HG03025 (cell line): ENCODE data around the gene SIGLEC10.
A peak's percentile ranks its signal among the peaks of the same experiment; 100 is the strongest.
"Not testable (repeated sequence)": the region's sequence is repeated elsewhere in the genome, so short reads cannot be mapped to it uniquely, and the experiment has no call there.

Source experiments
- ATAC-seq: cut with Tn5 transposase; IDR thresholded peaks from one replicate; pipeline ENCODE4 v1.9.1; 2021; ENCODE audit warnings: mild to moderate bottlenecking, moderate library complexity; ENCODE audit not compliant: unreplicated experiment, low FRiP score

SIGLEC10 gene, protein sequence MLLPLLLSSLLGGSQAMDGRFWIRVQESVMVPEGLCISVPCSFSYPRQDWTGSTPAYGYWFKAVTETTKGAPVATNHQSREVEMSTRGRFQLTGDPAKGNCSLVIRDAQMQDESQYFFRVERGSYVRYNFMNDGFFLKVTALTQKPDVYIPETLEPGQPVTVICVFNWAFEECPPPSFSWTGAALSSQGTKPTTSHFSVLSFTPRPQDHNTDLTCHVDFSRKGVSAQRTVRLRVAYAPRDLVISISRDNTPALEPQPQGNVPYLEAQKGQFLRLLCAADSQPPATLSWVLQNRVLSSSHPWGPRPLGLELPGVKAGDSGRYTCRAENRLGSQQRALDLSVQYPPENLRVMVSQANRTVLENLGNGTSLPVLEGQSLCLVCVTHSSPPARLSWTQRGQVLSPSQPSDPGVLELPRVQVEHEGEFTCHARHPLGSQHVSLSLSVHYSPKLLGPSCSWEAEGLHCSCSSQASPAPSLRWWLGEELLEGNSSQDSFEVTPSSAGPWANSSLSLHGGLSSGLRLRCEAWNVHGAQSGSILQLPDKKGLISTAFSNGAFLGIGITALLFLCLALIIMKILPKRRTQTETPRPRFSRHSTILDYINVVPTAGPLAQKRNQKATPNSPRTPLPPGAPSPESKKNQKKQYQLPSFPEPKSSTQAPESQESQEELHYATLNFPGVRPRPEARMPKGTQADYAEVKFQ

DNA sequence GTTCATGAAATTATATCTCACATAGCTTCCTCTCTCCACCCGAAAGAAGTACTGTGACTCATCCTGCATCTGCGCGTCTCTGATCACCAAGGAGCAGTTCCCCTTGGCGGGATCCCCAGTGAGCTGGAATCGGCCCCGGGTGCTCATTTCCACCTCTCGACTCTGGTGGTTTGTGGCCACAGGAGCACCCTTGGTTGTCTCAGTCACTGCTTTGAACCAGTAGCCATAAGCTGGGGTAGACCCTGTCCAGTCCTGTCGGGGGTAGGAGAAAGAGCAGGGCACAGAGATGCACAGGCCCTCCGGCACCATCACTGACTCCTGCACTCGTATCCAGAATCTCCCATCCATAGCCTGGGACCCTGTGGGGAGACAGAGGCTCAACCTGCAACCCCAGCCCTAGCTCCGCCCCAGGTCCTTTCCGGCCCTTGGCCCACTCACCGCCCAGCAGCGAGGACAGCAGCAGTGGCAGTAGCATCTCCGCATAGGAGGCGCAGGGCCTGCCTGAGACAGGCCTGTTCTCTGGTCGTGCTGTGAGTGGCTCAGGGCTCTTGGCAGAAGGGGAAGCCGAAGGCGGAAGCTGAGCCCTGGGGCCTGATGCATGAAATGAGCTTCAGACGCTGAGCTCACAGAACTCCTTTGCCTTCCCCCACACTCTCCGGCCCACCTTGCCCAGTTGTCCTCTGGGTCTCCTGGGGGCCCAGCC is at the start of gene SIGLEC10:
Gene SIGLEC10, minus strand, starts transcription at position 536 of the 703 bp plus-strand sequence. Its CDS starts 61 bp downstream, at position 475.
- no peak for ATAC-seq

DNA sequence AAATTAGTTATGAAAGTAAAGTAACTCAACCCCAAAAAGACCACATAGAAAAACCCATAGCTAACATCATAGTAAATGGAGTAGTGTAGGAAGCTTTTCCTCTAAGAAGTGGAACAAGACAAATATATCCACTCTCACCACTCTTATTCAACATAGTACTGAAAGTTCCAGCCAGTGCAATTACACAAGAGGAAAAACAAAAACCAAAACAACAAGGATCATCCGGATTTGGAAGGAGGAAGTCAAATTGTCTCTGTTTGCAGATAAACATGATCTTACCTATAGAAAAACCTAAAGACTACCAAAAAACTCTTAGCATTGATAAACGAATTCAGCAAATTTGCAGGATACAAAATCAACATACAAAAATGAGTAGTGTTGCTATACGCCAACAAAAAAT is 49.3 kb upstream of the SIGLEC10 start:
- no peak for ATAC-seq

DNA sequence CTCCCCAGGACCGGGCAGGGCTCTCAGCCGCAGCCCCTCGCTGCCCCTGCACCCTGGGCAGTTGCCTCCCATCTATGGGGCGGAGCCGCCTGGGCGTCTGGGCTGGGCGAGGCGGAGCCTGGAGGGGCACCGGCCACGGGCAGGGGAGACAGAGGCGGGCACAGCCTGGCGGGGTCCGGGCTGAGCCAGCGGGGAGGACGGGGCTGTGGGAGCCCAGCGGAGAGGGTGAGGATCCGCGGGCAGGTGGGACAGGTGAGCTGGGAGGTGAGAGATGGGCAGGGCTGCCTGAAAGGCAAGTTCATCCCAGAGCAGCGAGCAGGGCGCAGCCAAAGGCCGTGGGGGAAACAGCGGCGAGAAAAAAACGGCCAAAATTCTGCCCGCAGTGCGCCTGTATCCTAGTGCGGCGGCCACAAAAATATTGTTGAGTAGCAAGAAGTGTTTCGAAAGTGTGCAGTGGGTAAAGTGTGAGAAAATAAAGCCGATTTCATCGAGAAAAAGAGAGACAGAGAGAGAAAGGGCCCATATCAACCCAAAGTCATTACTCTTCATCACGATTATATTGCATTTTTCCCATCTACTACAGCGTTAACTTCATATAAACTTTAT is 46.6 kb upstream of the SIGLEC10 start:
- ATAC-seq = not testable (repeated sequence)

DNA sequence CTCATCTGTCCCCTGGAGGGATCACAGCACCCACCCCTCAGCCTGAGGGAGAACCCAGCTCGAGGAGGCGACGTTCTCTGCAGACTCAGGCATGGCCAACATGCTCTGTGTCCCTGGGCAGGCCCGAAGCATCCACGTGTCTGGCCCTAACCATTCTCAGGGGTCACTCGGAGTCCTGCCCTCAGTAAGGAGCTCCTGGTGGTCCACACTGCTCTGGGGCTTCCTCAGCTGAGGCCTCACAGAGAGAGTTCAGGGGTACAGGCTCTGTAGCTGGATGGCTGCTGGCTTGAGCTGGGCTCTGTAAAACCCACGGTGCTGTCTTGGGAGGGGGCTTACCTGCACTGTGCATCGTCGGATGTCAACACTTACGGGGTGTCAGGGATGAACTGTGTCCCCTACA is 45.2 kb upstream of the SIGLEC10 start:
- ATAC-seq = no peak

DNA sequence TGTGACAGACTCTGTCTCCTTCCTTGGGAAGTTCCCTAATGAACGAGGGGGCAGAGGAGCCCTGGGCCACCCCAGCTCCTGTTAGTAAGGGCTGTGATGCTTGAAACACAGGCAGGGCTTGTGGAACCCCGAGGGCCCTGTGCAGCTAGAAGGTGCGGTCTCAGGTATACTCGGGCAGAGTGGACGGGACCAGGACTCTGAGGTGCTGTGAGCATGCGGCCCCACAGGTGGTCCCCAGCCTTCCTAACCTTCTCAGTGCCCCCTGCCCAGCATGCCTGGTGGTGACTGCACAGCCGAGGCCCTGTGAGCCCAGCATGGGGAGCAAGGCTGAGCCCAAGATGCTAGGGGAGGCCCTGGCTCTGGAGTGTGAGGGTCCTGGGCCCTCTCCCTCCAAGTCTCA is 44.8 kb upstream of the SIGLEC10 start:
- no peak for ATAC-seq

DNA sequence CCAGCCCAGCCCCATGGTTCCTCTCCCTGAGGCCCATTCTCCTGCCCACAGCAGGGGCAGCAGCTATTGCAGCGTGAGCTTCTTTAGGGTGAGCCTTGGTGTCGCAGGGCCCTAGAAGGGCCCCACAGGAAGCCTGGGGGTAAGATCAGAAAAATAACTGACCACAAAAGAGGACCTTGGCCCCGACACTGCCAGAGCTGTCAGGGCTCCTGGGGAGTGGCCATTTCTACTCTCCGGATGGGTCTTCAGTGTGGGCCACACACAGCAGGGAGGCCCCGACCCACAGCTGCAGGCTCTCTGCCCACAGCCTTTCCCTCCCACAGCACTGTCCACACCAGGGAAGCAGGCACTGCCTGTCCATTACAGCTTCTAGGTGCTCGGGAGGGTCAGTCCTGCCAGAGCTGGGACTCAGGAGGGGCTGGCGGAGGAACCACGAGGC is 44.3 kb upstream of the SIGLEC10 start:
- ATAC-seq = no peak

DNA sequence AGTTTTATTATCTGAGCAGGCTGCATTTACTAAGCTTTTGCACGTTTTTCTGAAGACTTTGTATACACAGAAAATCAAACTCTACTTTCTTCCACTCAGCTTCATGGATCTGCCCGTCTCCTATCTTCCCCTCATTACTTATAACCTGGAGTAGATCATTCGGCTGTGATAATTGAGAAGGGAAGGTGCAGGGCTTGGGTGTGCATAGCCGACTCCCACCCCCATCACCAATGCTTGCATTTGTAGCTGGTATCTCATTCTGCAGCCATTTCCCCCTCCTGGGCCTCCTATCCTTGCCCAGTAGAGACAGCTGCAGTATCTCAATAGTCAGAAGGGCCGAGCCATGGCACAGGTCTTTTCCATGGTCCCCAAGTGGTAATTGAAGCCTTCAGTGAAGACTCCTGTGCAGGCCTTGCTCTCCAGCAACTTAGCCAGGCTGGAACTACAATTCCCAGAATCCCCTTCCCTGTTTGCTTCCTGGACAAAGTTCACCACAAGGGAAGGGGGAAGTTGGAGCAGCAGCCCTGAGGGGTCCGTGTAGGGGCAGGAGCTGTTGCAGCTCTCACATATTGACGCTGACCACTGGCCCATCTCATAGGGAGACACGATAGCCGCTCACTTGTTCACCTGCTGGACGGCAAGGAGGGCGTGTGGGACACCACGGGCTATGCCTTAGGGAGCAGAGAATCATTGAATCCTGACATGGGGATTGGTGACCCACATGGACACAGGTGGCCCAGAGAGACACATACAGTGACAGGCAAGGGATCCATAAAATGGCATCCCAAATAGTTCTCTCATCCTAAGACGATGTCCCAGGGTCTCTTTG is 42.9 kb upstream of the SIGLEC10 start:
- ATAC-seq = no peak

DNA sequence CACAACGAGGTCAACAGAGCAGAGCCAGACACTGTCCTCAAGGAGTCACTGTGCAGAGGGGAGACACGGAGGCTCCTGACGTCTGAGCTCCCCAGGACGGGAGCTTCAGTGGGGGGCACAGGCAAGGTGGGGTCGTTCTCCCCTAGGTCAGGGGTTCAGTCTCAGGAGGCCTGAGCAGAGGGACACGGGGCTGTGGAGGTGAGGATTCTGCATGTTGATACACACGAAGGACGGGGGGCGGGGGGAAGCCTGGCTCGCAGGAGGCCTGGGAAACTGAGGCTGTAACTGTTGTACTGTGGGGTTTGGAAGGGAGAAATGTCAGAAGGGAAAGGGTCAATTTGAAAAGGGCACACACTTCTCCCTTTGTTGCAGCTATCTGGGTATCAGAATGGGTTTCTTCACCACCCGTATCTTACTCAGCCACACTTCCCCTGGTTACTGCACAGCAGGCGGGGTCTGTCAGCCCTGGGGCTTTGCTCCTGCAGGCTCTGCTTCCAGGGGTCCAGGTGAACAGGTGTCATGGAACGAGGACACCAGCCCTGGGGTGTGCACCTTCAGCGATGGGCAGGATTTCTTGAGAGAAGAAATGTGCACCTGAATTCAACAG is 41.6 kb upstream of the SIGLEC10 start:
- no peak for ATAC-seq

DNA sequence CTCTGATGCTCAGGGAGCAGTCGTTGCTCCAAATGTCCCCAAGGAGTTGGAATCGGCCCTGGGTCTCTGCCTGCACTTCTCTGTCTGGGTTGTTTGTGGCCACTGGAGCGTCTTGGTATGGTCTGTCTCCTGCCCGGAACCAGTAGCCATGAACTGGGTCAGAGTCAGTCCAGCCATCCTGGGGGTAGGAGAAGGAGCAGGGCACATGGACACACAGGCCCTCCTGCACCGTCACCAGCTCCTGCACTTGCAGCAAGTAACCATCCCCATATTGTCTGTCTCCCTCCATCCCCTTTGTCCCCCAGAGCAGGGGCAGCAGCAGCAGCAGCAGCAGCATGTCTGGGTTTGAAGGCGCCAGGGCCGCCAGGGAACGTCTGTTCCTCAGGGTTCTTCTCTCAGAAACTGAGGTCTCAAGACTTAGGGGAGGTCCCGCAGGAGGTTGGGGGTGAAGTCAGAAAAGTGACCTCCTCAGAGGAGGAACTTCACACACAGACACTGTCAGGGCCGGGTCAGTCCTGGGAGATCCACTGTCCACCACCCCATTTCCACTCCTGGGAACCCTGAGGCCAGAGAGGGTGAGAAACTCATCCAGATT is 40.7 kb upstream of the SIGLEC10 start, which contains the start of gene SIGLEC8:
Gene SIGLEC8, minus strand, starts transcription at position 404 of the 595 bp plus-strand sequence. Its CDS starts 67 bp downstream, at position 337.
- ATAC-seq = no peak

DNA sequence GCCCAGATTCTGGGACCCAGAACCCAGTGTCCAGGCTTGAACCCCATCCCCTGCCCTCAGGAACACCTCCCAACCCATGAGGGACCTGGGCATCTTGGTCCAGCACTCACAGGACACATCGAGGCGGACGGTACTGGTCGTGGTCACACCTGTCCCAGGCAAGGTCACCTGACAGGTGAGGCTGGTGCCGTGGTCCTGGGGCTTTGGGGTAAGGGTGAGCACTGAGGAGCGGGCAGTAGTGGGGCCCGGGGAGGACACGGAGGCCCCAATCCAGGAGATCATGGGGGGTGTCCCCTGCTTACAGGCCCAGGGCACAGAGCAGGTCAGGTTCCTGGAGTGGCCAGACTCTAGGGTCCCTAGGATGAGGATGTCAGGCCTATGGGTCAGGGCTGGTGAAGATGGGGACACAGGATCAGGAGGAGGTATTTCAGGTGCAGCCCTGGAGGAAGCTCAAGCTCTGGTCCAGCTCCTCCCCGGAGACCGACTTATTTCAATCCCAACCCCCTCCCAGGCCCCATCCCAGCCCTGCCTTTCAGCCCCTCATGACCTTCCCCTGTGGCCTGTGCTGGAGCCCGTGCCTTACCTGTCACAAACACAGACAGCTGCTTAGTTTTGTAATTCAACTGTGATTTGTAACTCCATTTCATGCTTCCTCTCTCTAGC is 40.0 kb upstream of the SIGLEC10 start:
- ATAC-seq = no peak

DNA sequence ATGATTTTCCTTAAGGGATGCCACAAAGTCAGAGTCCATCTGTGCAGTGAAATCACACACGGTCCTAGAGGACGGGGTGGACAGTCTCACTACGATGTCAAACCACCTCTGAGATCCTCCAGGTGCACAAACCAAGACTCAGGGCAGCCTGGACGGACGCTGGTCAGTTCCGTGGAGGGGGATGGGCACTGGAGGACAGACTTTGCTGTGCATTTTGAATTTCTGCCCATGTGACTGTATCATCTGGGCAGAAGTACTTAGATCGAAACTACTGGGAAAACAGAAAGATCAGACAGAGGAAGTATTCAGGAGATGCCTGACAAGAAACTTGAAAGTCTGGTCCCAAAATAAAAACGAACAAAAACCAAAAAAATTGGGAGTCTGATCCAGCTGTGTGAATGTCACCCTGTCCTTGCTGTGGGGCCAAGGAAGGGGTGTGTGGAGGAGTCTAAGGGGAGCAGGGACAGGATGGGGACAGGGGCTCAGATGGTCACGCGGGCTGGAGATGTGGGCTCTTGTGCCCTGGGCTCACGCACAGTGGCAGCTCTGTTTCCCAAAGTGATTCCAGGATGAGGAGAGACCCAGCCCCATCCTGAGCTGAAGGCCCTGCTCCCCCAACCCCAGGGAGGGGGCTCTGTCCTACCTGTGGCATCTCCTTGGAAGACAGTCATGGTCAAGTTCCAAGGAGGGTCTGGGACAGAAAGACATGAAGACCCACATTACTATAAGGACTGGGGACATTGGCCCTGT is 39.3 kb upstream of the SIGLEC10 start:
- ATAC-seq = no peak

DNA sequence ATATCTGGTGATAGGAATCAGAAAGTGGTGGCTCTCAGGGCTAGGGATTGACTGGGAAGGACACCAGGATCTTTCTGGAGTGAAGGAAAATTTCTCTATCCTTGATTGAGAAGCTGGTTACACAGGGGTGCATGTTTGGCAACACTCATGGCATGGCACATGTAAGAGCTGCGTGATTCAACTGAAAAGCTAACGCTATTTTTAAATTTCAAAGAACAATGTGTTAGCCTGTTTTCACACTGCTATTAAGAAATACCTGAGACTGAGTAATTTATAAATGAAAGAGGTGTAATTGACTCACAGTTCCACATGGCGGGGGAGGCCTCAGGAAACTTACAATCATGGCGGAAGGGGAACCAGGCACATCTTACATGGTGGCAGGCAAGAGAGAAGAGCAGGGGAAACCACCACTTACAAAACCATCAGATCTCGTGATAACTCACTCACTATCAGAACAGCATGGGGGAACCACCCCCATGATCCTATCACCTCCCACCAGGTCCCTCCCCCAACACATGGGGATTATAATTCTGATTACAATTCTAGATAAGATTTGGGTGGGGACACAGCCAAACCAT is 33.4 kb upstream of the SIGLEC10 start:
- ATAC-seq = no peak

DNA sequence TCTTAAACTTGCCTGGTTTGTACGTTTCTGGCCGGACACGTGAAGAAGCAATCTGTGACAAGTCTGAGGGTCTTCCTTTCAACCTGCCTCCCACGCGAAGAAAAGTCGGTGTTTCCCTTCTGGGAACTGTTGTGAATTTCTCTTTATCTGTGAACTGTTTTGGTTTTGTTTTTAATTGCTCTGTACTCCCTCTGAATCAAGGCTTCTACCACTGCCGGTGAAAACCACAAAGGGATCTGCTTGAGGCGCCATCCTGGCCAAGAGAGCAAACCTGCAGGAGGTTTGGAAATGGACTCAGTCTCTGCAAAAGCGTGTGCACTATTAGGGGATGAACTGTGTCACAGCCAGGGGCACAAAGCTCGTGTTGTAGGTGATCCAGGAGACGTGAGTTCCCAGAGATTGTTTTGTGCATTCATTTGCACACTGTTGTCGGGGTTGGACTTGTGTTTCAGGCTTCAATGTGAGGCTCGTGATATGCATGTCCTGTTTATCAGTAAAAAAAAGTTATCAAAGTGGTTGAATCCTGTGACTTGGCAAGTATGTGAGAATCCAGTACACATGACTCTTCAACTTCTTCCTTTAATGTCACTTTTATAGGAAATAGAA is 31.1 kb upstream of the SIGLEC10 start:
- no peak for ATAC-seq

DNA sequence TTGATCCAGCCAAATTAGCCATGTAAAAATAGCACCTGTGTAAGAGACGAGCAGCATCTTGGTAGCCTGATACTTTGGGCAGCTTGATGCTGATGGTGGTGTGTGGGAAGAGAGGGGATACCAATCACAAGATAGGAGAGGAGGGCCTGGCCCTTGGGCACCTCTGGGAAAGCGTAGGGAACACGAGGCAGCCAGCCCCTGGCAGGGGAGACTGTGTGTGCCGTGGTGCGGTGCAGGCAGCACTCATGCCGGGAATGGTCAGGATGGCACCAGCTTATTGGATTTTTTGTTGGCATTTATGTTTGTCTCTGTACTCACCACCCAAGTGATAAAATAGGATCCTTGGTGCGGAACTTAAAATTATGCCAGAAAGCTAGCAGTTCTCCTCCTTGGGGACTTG is 30.6 kb upstream of the SIGLEC10 start:
- no peak for ATAC-seq

DNA sequence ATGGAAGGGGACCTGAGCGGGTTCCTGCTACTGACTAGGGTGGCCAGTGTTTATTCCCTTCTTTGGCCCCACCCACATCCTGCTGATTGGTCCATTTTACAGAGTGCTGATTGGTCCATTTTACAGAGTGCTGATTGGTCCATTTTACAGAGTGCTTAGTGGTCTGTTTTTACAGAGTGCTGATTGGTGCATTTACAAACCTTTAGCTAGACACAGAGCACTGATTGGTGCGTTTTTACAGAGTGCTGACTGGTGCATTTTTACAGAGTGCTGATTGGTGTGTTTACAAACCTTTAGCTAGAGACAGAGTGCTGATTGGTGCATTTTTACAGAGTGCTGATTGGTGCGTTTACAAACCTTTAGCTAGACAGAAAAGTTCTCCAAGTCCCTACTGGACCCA is 30.1 kb upstream of the SIGLEC10 start:
- ATAC-seq = not testable (repeated sequence)

DNA sequence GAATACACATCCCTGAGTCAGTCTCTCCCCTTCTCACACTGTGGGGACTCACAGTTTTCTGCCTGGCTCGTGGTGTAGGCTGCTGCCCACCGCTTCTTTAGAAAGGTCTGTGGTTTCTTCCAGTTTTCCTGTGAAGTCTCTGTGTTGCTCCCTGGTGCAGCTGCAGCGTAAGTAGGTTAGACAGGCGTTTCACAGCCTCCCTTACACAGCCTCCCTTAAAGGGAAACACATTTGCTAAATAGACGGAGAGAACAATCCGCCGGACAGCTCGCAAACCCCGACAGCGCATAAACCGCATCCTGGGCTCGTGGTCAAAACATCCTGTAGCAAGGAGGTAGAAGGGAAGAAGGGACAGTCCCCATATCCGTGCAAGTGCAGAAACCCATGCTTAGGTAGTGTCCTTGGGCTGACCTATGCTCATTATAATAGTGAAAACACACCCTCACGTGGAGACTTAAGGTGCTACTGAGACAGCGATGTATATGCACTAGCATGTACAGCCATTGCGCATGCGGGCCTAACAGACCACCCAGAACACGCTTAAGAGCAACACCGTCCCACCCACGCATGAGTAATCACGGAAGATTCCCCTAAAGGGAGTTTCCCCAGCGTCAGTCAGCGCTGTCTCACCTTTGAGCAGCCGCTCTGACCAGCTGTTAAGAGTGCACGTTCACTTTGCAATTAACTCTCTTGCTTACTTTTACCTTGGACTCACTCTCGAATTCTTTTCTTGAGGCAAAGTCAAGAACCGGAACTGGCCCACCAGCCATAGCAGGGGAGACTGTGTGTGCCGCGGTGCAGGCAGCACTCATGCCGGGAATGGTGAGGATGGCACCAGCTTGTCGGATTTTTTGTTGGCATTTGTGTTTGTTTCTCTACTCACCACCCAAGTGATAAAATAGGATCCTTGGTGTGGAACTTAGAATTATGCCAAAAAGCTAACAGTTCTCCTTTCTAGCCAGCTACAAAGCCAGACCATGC is 24.3 kb upstream of the SIGLEC10 start:
- ATAC-seq = peak; percentile 68
